ENCODE results near the gene RAB30.

The RAB30 gene

GRCh38 chr11:83027794-83028193 is 43.9 kb downstream of the RAB30 start:
- Histone ChIP-seq H3K4me2 (ENCODE audit: low read length) (no peak overlapping the region), H3K4me1 (ENCODE audit: low read length) (peaks cover 62% of the 10 kb centered on the region), H4K20me1 (ENCODE audit: insufficient read depth, low read length) (peaks cover 98% of the 10 kb centered on the region), H3K27me3 (ENCODE audit: low read depth, low read length) (no peaks in the 10 kb centered on the region), H2AFZ (ENCODE audit: low read depth, low read length) (no peak overlapping the region), H3K9me3 (ENCODE audit: insufficient read depth, low read length) (no peaks in the 10 kb centered on the region), H3K79me2 (ENCODE audit: low read length) (peaks cover 100% of the 10 kb centered on the region), H3K36me3 (replicated peaks; ENCODE audit: low read depth, low read length) (peaks cover 55% of the 10 kb centered on the region), H3K9ac (ENCODE audit: low read length) (no peak overlapping the region), H3K27ac (ENCODE audit: low read length) (no peak overlapping the region), H3K4me3 (ENCODE audit: low read length) (no peak overlapping the region)
- no peak for TF ChIP-seq CTCF (IDR thresholded peaks at IDR 0.05; ENCODE audit: low read depth, low read length)
- TF ChIP-seq EZH2phosphoT487 (IDR thresholded peaks at IDR 0.05; ENCODE audit: low read depth) = no peak

- no peak overlapping the region for H2AFZ ChIP-seq (ENCODE audit: low read depth, low read length)
- no peak overlapping the region for H3K27ac ChIP-seq (ENCODE audit: low read length)
- H3K79me2 ChIP-seq (ENCODE audit: low read length) = peaks cover 100% of the 10 kb centered on the region
- no peaks in the 10 kb centered on the region for H3K9me3 ChIP-seq (ENCODE audit: insufficient read depth, low read length)
- peaks cover 62% of the 10 kb centered on the region for H3K4me1 ChIP-seq (ENCODE audit: low read length)
- no peaks in the 10 kb centered on the region for H3K27me3 ChIP-seq (ENCODE audit: low read depth, low read length)
- H3K36me3 ChIP-seq (replicated peaks; ENCODE audit: low read depth, low read length) = peaks cover 51% of the 10 kb centered on the region
- H3K4me2 ChIP-seq (ENCODE audit: low read length) = no peak overlapping the region
- TF ChIP-seq CTCF (IDR thresholded peaks at IDR 0.05; ENCODE audit: low read depth, low read length) (no peak), EZH2phosphoT487 (IDR thresholded peaks at IDR 0.05; ENCODE audit: low read depth) (no peak)
- no peak overlapping the region for H3K9ac ChIP-seq (ENCODE audit: low read length)
- peaks cover 96% of the 10 kb centered on the region for H4K20me1 ChIP-seq (ENCODE audit: insufficient read depth, low read length)
- H3K4me3 ChIP-seq (ENCODE audit: low read length) = no peak overlapping the region
These were observed 44.4 kb downstream of the RAB30 start for GRCh38 chr11:83027289-83027688.

DNA sequence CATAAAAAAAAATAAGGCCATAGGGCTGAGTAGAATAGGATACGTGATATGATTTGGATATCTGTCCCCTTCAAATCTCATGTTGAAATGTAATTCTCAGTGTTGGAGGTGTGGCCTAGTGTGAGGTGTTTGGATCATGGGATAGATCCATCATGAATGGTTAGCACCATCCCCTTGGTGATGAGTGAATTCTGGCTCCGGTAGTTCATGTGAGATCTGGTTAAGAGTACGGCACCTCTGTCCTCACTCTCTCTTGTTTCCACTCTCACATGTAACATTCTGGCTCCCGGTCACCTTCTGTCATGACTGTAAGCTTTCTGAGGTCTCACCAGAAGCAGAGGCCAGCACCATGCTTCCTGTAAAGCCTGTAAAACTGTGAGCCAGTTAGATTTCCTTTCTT is 45.5 kb downstream of the RAB30 start:
- H3K27ac ChIP-seq (ENCODE audit: low read length) = no peak overlapping the region
- H3K9ac ChIP-seq (ENCODE audit: low read length) = no peak overlapping the region
- H3K79me2 ChIP-seq (ENCODE audit: low read length) = peaks cover 100% of the 10 kb centered on the region

GRCh38 chr11:83025267-83025704 is 46.4 kb downstream of the RAB30 start:
- H3K4me2 ChIP-seq (ENCODE audit: low read length) = peak overlapping the region; percentile 73

More for the DNA sequence above, 45.5 kb downstream of the RAB30 start:
- Histone ChIP-seq H2AFZ (ENCODE audit: low read depth, low read length) (no peak overlapping the region), H3K27me3 (ENCODE audit: low read depth, low read length) (no peaks in the 10 kb centered on the region), H4K20me1 (ENCODE audit: insufficient read depth, low read length) (peaks cover 96% of the 10 kb centered on the region), H3K4me2 (ENCODE audit: low read length) (no peak overlapping the region), H3K9me3 (ENCODE audit: insufficient read depth, low read length) (no peaks in the 10 kb centered on the region), H3K36me3 (replicated peaks; ENCODE audit: low read depth, low read length) (peaks cover 51% of the 10 kb centered on the region), H3K4me1 (ENCODE audit: low read length) (peaks cover 62% of the 10 kb centered on the region), H3K4me3 (ENCODE audit: low read length) (no peak overlapping the region)
- TF ChIP-seq CTCF (IDR thresholded peaks at IDR 0.05; ENCODE audit: low read depth, low read length) (no peak), EZH2phosphoT487 (IDR thresholded peaks at IDR 0.05; ENCODE audit: low read depth) (no peak)

More at GRCh38 chr11:83025267-83025704, 46.4 kb downstream of the RAB30 start:
- peaks cover 96% of the 10 kb centered on the region for H4K20me1 ChIP-seq (ENCODE audit: insufficient read depth, low read length)
- peak overlapping the region; percentile 44; the same call in 1 of the 2 replicates for H3K4me3 ChIP-seq (ENCODE audit: low read length)
- TF ChIP-seq CTCF (IDR thresholded peaks at IDR 0.05; ENCODE audit: low read depth, low read length) = no peak
- no peak for TF ChIP-seq EZH2phosphoT487 (IDR thresholded peaks at IDR 0.05; ENCODE audit: low read depth)
- H2AFZ ChIP-seq (ENCODE audit: low read depth, low read length) = no peak overlapping the region
- peaks cover 50% of the 10 kb centered on the region for H3K36me3 ChIP-seq (replicated peaks; ENCODE audit: low read depth, low read length)
- H3K27ac ChIP-seq (ENCODE audit: low read length) = peak overlapping the region; percentile 74
- H3K9me3 ChIP-seq (ENCODE audit: insufficient read depth, low read length) = no peaks in the 10 kb centered on the region
- H3K4me1 ChIP-seq (ENCODE audit: low read length) = peaks cover 71% of the 10 kb centered on the region
- H3K9ac ChIP-seq (ENCODE audit: low read length) = 0 out of 2 replicates have a peak overlapping the region, but pooled peaks have one; percentile 40
- no peaks in the 10 kb centered on the region for H3K27me3 ChIP-seq (ENCODE audit: low read depth, low read length)
- H3K79me2 ChIP-seq (ENCODE audit: low read length) = peaks cover 100% of the 10 kb centered on the region
